Measurements from ENCODE around the gene PACRG. TPM values are rescaled to one million over a fixed set of nuclear protein-coding genes. Genes with fewer than 3 reads are reported as not detected.

PACRG gene
- polyA plus RNA-seq, 1 of the 3 experiments (the other 2 are of a cell fraction) = 0.56 TPM

- no peaks in the 10 kb centered on the region for H3K36me3 ChIP-seq (replicated peaks in 1 of 2; ENCODE audit: control insufficient read depth in 1 of 2, insufficient read depth in 2 of 2, low read length in 1 of 2)
- no peaks in the 10 kb centered on the region for H3K9me3 ChIP-seq
- H3K9me2 ChIP-seq = no peaks in the 10 kb centered on the region
- peaks cover 0 to 10% of the 10 kb centered on the region in 2 experiments; a peak in 2 of 4 replicates for H3K4me1 ChIP-seq (ENCODE audit: control insufficient read depth in 1 of 2, insufficient read depth in 2 of 2, low read depth in 1 of 2, low read length in 1 of 2)
- H2AFZ ChIP-seq (ENCODE audit: low read depth) = no peak overlapping the region
- no peak overlapping the region for H3K9ac ChIP-seq
- no peak for TF ChIP-seq NRF1 (IDR thresholded peaks at IDR 0.05; ENCODE audit: low read depth, low read length)
- no peak for TF ChIP-seq EZH2phosphoT487 (IDR thresholded peaks at IDR 0.05; ENCODE audit: borderline replicate concordance, low read depth)
- no peak for TF ChIP-seq MXI1 (IDR thresholded peaks at IDR 0.05; ENCODE audit: low read depth, low read length)
- no peak for TF ChIP-seq POLR2AphosphoS5 (IDR thresholded peaks at IDR 0.05; ENCODE audit: low read depth, low read length)
- no peak for TF ChIP-seq RFX5 (IDR thresholded peaks at IDR 0.05; ENCODE audit: low read length)
- TF ChIP-seq, protein P1, sequence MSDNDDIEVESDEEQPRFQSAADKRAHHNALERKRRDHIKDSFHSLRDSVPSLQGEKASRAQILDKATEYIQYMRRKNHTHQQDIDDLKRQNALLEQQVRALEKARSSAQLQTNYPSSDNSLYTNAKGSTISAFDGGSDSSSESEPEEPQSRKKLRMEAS (IDR thresholded peaks at IDR 0.05; ENCODE audit: low read depth) = no peak
- TF ChIP-seq GATA2 (CRISPR knock-in tag; IDR thresholded peaks at IDR 0.05) = no peak
- no peak for TF ChIP-seq RCOR1 (IDR thresholded peaks at IDR 0.05; ENCODE audit: low read length)
- no peak for TF ChIP-seq SIN3A (IDR thresholded peaks at IDR 0.05; ENCODE audit: borderline replicate concordance, low read depth, low read length)
- TF ChIP-seq GABPA (IDR thresholded peaks at IDR 0.05; ENCODE audit: low read depth) = no peak
- TF ChIP-seq, protein P2, sequence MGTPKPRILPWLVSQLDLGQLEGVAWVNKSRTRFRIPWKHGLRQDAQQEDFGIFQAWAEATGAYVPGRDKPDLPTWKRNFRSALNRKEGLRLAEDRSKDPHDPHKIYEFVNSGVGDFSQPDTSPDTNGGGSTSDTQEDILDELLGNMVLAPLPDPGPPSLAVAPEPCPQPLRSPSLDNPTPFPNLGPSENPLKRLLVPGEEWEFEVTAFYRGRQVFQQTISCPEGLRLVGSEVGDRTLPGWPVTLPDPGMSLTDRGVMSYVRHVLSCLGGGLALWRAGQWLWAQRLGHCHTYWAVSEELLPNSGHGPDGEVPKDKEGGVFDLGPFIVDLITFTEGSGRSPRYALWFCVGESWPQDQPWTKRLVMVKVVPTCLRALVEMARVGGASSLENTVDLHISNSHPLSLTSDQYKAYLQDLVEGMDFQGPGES (IDR thresholded peaks at IDR 0.05; ENCODE audit: low read depth, low read length) = no peak
- no peak for TF ChIP-seq MEF2A (IDR thresholded peaks at IDR 0.05; ENCODE audit: borderline replicate concordance, low read depth)
- no peak for TF ChIP-seq TEAD4 (IDR thresholded peaks at IDR 0.05; ENCODE audit: borderline replicate concordance, insufficient read depth)
- ChIA-PET CTCF (no interaction called here), POLR2A (interaction anchor here (0.6 kb wide), 1 partner anchor 14 kb away, joined by 3 read pairs; no protein-coding TSS in a partner anchor)
- no peak overlapping the region for H3K4me3 ChIP-seq (ENCODE audit: low read depth in 2 of 2, low read length in 1 of 2)
- no peak overlapping the region for H3K27ac ChIP-seq (ENCODE audit: low read depth in 2 of 2, low read length in 1 of 2)
- H3K79me2 ChIP-seq (ENCODE audit: insufficient read depth) = no peaks in the 10 kb centered on the region
- H3K4me2 ChIP-seq = no peak overlapping the region
- DNase-seq = no peak
- WGBS (ENCODE audit: low lambda C conversion rate) = 82% methylated on average over 1 of the region's 1 CpG
- H3K27me3 ChIP-seq (ENCODE audit: insufficient read depth) = no peaks in the 10 kb centered on the region
- no peaks in the 10 kb centered on the region for H4K20me1 ChIP-seq (ENCODE audit: insufficient read depth)
- no peaks in the 10 kb centered on the region for H3F3A ChIP-seq (replicated peaks; ENCODE audit: insufficient read depth)
Observed at GRCh38 chr6:162719528-162719927, 8.2 kb upstream of the PACRG start.

DNA sequence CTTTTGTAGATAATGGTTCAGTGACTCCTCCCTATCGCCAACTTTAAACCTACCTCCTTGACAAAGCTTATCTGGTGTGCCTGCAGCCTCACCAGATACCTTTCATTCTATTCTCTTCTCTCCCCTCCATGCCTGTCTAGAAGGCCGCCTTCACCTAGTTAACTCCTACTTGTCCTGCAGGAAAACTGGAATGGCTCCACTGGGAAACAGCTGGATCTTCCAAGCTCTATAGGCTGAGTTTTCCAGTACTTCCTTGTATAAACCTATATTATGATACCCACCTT, 6.4 kb upstream of the PACRG start:
- Histone ChIP-seq H3K27ac (ENCODE audit: low read depth in 2 of 2, low read length in 1 of 2) (no peak overlapping the region), H3K4me1 (ENCODE audit: control insufficient read depth in 1 of 2, insufficient read depth in 2 of 2, low read depth in 1 of 2, low read length in 1 of 2) (peaks cover 0 to under 1% of the 10 kb centered on the region in 2 experiments; a peak in 1 of 4 replicates), H3K4me3 (ENCODE audit: low read depth in 2 of 2, low read length in 1 of 2) (no peak overlapping the region), H3K9ac (no peak overlapping the region), H2AFZ (ENCODE audit: low read depth) (no peak overlapping the region), H3K36me3 (replicated peaks in 1 of 2; ENCODE audit: control insufficient read depth in 1 of 2, insufficient read depth in 2 of 2, low read length in 1 of 2) (no peaks in the 10 kb centered on the region), H3K9me2 (no peaks in the 10 kb centered on the region), H3K79me2 (ENCODE audit: insufficient read depth) (no peaks in the 10 kb centered on the region), H3F3A (replicated peaks; ENCODE audit: insufficient read depth) (no peaks in the 10 kb centered on the region), H3K27me3 (ENCODE audit: insufficient read depth) (no peaks in the 10 kb centered on the region), H3K9me3 (no peaks in the 10 kb centered on the region), H4K20me1 (ENCODE audit: insufficient read depth) (no peaks in the 10 kb centered on the region), H3K4me2 (no peak overlapping the region)
- ChIA-PET CTCF (interaction anchor here (0.6 kb wide), 1 partner anchor 123 kb away, joined by 3 read pairs; no protein-coding TSS in a partner anchor), POLR2A (no interaction called here)
- DNase-seq = no peak
- TF ChIP-seq TAF1 (IDR thresholded peaks at IDR 0.05; ENCODE audit: borderline replicate concordance, low read depth, low read length) (no peak), YY1 (IDR thresholded peaks at IDR 0.05; ENCODE audit: low read depth) (no peak), TCF12 (IDR thresholded peaks at IDR 0.05) (no peak), RFX5 (IDR thresholded peaks at IDR 0.05; ENCODE audit: low read length) (no peak), SMC3 (IDR thresholded peaks at IDR 0.05; ENCODE audit: low read depth, low read length) (no peak), USF2 (IDR thresholded peaks at IDR 0.05; ENCODE audit: borderline replicate concordance, low read depth, low read length) (no peak), RCOR1 (IDR thresholded peaks at IDR 0.05; ENCODE audit: low read length) (no peak), USF1 (IDR thresholded peaks at IDR 0.05; ENCODE audit: borderline replicate concordance, low read depth) (no peak), RXRA (IDR thresholded peaks at IDR 0.05; ENCODE audit: borderline replicate concordance, low read depth) (no peak), TEAD4 (IDR thresholded peaks at IDR 0.05; ENCODE audit: borderline replicate concordance, insufficient read depth) (no peak), GABPA (IDR thresholded peaks at IDR 0.05; ENCODE audit: low read depth) (no peak), JUND (IDR thresholded peaks at IDR 0.05) (no peak), ELF1 (IDR thresholded peaks at IDR 0.05) (no peak)
- TF ChIP-seq, protein P3, sequence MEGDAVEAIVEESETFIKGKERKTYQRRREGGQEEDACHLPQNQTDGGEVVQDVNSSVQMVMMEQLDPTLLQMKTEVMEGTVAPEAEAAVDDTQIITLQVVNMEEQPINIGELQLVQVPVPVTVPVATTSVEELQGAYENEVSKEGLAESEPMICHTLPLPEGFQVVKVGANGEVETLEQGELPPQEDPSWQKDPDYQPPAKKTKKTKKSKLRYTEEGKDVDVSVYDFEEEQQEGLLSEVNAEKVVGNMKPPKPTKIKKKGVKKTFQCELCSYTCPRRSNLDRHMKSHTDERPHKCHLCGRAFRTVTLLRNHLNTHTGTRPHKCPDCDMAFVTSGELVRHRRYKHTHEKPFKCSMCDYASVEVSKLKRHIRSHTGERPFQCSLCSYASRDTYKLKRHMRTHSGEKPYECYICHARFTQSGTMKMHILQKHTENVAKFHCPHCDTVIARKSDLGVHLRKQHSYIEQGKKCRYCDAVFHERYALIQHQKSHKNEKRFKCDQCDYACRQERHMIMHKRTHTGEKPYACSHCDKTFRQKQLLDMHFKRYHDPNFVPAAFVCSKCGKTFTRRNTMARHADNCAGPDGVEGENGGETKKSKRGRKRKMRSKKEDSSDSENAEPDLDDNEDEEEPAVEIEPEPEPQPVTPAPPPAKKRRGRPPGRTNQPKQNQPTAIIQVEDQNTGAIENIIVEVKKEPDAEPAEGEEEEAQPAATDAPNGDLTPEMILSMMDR (IDR thresholded peaks at IDR 0.05) = no peak
- TF ChIP-seq, protein P2 (IDR thresholded peaks at IDR 0.05; ENCODE audit: low read depth, low read length) = no peak
- WGBS (ENCODE audit: low lambda C conversion rate) = 88% methylated on average over 2 of the region's 2 CpGs
